Omental fat pad (tissue), 4 donors: Measurements from ENCODE around the gene VARS2. TPM values are rescaled to one million over a fixed set of nuclear protein-coding genes. Genes with fewer than 3 reads are reported as not detected.

Experiments
- ATAC-seq: fragments of 150-250 bp; one replicate; pipeline ENCODE4 v1.9.1; 2016; ENCODE audit warnings: mild to moderate bottlenecking, moderate library complexity; ENCODE audit not compliant: low FRiP score
- DNase-seq: peaks from one replicate; pipeline ENCODE4 v3.0.0-alpha.2; 2019; ENCODE audit warnings: low spot score
- total RNA-seq, 4 donors: library from RNA; depleted of rRNA; stranded (reverse); fragments of >200 nt; gene quantifications; one replicate each; pipeline ENCODE4 v1.1.0, GENCODE V29; 2016
- TF ChIP-seq, protein P1 (sequence below), 3 donors: fragments of 450-650 bp; IDR thresholded peaks; one replicate each; pipeline ENCODE4 v1.5.1; 2016 to 2017; ENCODE audit warnings: antibody characterized with exemption in 3 of 3, mild to moderate bottlenecking in 3 of 3, moderate library complexity in 2 of 3

The VARS2 gene
- total RNA-seq, 4 donors from 2014 or later, result 14.0 to 18.8 (median 16.6) TPM

GRCh38 chr6:30889921-30890645, 24.0 kb upstream of the VARS2 start:
- ATAC-seq (no peak), DNase-seq (no peak)
- TF ChIP-seq, protein P1, sequence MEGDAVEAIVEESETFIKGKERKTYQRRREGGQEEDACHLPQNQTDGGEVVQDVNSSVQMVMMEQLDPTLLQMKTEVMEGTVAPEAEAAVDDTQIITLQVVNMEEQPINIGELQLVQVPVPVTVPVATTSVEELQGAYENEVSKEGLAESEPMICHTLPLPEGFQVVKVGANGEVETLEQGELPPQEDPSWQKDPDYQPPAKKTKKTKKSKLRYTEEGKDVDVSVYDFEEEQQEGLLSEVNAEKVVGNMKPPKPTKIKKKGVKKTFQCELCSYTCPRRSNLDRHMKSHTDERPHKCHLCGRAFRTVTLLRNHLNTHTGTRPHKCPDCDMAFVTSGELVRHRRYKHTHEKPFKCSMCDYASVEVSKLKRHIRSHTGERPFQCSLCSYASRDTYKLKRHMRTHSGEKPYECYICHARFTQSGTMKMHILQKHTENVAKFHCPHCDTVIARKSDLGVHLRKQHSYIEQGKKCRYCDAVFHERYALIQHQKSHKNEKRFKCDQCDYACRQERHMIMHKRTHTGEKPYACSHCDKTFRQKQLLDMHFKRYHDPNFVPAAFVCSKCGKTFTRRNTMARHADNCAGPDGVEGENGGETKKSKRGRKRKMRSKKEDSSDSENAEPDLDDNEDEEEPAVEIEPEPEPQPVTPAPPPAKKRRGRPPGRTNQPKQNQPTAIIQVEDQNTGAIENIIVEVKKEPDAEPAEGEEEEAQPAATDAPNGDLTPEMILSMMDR (IDR thresholded peaks at IDR 0.05), result no peak

- no peak for DNase-seq
- TF ChIP-seq, protein P1 (IDR thresholded peaks at IDR 0.05), result no peak
- ATAC-seq, result no peak
Measured at GRCh38 chr6:30890646-30891449, 23.2 kb upstream of the VARS2 start.

DNA sequence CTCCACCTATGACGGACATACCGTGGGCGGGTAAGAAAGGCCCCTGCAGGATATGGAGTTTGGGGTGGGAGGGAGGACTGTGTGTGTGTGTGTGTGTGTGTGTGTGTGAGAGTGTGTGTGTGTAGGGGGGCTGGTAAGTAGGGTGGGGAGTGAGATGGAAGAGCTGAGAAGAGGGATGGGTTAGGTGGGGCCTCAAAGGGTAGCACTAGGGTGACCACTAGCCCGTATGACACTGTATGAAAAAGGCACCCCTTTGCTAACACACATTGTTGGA, 22.7 kb upstream of the VARS2 start:
- TF ChIP-seq, protein P1 (IDR thresholded peaks at IDR 0.05), result no peak
- ATAC-seq (no peak), DNase-seq (no peak)

DNA sequence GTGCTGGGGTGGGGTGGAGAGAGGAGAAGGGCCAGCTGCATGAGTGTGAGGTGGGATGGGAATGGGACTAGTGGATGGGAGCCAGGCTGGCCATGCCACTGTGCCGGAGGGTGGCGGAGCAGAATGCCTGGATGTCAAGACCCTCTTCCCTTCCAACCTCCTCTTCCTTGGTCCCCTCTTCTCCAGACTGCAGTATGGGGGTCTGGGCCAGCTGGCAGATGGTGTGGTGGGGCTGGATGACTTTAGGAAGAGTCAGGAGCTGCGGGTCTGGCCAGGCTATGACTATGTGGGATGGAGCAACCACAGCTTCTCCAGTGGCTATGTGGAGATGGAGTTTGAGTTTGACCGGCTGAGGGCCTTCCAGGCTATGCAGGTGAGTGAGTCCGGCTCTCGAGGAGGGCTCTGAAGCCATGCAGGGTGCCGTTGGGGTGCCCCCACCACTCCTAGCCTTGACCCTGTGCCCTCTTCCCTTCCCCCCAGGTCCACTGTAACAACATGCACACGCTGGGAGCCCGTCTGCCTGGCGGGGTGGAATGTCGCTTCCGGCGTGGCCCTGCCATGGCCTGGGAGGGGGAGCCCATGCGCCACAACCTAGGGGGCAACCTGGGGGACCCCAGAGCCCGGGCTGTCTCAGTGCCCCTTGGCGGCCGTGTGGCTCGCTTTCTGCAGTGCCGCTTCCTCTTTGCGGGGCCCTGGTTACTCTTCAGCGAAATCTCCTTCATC, 22.1 kb upstream of the VARS2 start:
- TF ChIP-seq, protein P1 (IDR thresholded peaks at IDR 0.05), result no peak
- DNase-seq (no peak), ATAC-seq (no peak)

DNA sequence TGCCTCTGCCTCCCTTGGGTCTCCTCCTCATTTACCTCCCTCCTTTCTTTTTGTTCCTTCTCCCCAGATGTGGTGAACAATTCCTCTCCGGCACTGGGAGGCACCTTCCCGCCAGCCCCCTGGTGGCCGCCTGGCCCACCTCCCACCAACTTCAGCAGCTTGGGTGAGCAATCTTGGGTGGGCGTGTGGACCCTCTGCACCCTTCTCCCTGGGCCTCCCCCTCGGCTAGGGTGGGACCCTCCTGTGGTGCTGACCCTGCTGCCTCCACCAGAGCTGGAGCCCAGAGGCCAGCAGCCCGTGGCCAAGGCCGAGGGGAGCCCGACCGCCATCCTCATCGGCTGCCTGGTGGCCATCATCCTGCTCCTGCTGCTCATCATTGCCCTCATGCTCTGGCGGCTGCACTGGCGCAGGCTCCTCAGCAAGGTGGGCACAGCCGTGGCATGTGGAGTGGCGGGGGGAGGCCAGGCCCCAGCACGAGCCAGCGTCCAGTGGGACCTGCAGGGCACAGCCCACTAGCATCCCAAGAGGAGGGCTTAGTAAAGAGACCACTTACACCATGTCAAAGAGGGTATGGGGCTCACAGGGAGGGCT, 20.9 kb upstream of the VARS2 start:
- TF ChIP-seq, protein P1 (IDR thresholded peaks at IDR 0.05), result no peak
- DNase-seq (no peak), ATAC-seq (no peak)

GRCh38 chr6:30893666-30894065, 20.4 kb upstream of the VARS2 start:
- ATAC-seq (no peak), DNase-seq (no peak)
- TF ChIP-seq, protein P1 (IDR thresholded peaks at IDR 0.05), result no peak
